Common myeloid progenitor, CD34-positive (primary cell): ENCODE results near the gene THEM4.

Experiments
- CTCF ChIA-PET: fragments of 350-600 bp; sonication (Branson Sonifier 250); formaldehyde crosslinking; loops from one replicate; lab custom pipeline; 2021; ENCODE audit warnings: antibody characterized with exemption; lab: Charles Lee
- POLR2A ChIA-PET: fragments of 350-600 bp; sonication (Branson Sonifier 250); formaldehyde crosslinking; loops from one replicate; lab custom pipeline; 2021; ENCODE audit warnings: antibody characterized with exemption; lab: Charles Lee
- DNase-seq, 3 donors: peaks; one replicate each; pipeline versions ENCODE4 v3.0.0 to v3.0.0-alpha.2; 2013
- H3K27ac ChIP-seq, 2 experiments: 1 replicate in 1 of 2; 2 replicates in 1 of 2; pipeline ENCODE4 v1.7.0; 2013; ENCODE audit warnings: inconsistent platforms in 2 of 2, low read length in 2 of 2, mild to moderate bottlenecking in 2 of 2, low read depth in 1 of 2, moderate library complexity in 1 of 2; ENCODE audit not compliant: severe bottlenecking in 2 of 2, insufficient read depth in 1 of 2, poor library complexity in 1 of 2
- H3K27me3 ChIP-seq, 5 experiments: replicated peaks in 2 of 5; 1 replicate in 3 of 5; 2 replicates in 2 of 5; pipeline versions ENCODE4 v1.6.1 to v1.7.0; 2013; ENCODE audit warnings: low read length in 4 of 5, mild to moderate bottlenecking in 2 of 5, moderate library complexity in 2 of 5, inconsistent platforms in 1 of 5; ENCODE audit not compliant: insufficient read depth in 5 of 5, control insufficient read depth in 4 of 5
- H3K36me3 ChIP-seq, 4 experiments: 1 replicate in 2 of 4; 2 replicates in 2 of 4; pipeline versions ENCODE4 v1.6.1 to v1.7.0; 2013; ENCODE audit warnings: low read length in 3 of 4, control low read depth in 1 of 4, mild to moderate bottlenecking in 1 of 4; ENCODE audit not compliant: control insufficient read depth in 4 of 4, insufficient read depth in 4 of 4
- H3K4me1 ChIP-seq, 4 experiments: 1 replicate in 3 of 4; 2 replicates in 1 of 4; pipeline versions ENCODE4 v1.6.1 to v1.7.1; 2013; ENCODE audit warnings: low read length in 3 of 4, mild to moderate bottlenecking in 3 of 4, control low read depth in 1 of 4, inconsistent platforms in 1 of 4, moderate library complexity in 1 of 4; ENCODE audit not compliant: control insufficient read depth in 4 of 4, insufficient read depth in 4 of 4; ENCODE audit errors: control extremely low read depth in 1 of 4
- H3K4me3 ChIP-seq, 7 experiments: 1 replicate in 4 of 7; 2 replicates in 3 of 7; pipeline versions ENCODE4 v1.5.1 to v1.7.0; 2013; ENCODE audit warnings: mild to moderate bottlenecking in 7 of 7, low read length in 6 of 7, moderate library complexity in 6 of 7, inconsistent platforms in 2 of 7, low read depth in 2 of 7, control low read depth in 1 of 7; ENCODE audit not compliant: insufficient read depth in 4 of 7, control insufficient read depth in 1 of 7; ENCODE audit errors: extremely low read depth in 1 of 7
- H3K9me3 ChIP-seq, 5 experiments: 1 replicate in 4 of 5; 2 replicates in 1 of 5; pipeline versions ENCODE4 v1.6.1 to v1.7.1; 2013; ENCODE audit warnings: low read length in 4 of 5, mild to moderate bottlenecking in 2 of 5, inconsistent platforms in 1 of 5, low read depth in 1 of 5, moderate library complexity in 1 of 5; ENCODE audit not compliant: control insufficient read depth in 4 of 5, insufficient read depth in 2 of 5; ENCODE audit errors: control extremely low read depth in 1 of 5
- WGBS: methylation state at CpG from one replicate; pipeline ENCODE4 v1.1.5; 2013; ENCODE audit not compliant: insufficient coverage; 5-methylcytosine and 5-hydroxymethylcytosine counted together

Gene THEM4

GRCh38 chr1:151864411-151864810, 44.9 kb downstream of the THEM4 start:
- 0% methylated on average over 1 of the region's 2 CpGs for WGBS
- Histone ChIP-seq H3K27me3 (no peaks in the 10 kb centered on the region), H3K36me3 (no peaks in the 10 kb centered on the region), H3K4me3 (no peak overlapping the region), H3K4me1 (peaks cover 0 to 8% (median 0%) of the 10 kb centered on the region in 4 experiments), H3K27ac (no peak overlapping the region), H3K9me3 (no peaks in the 10 kb centered on the region)
- no peak for DNase-seq
- ChIA-PET POLR2A (no interaction called here), CTCF (interaction anchor here (2.0 kb wide), 1 partner anchor 24 kb away, joined by 5 read pairs; no protein-coding TSS in a partner anchor)

GRCh38 chr1:151862604-151863003, 46.7 kb downstream of the THEM4 start:
- Histone ChIP-seq H3K9me3 (no peaks in the 10 kb centered on the region), H3K27me3 (no peaks in the 10 kb centered on the region), H3K4me3 (no peak overlapping the region), H3K36me3 (no peaks in the 10 kb centered on the region), H3K27ac (no peak overlapping the region), H3K4me1 (peaks cover 0 to 12% (median 0%) of the 10 kb centered on the region in 4 experiments)
- POLR2A ChIA-PET: no interaction called here
- DNase-seq: no peak
- CTCF ChIA-PET: interaction anchor here (1.4 to 2.0 kb wide), 2 partner anchors 19 to 22 kb away, joined by 3 to 5 read pairs; no protein-coding TSS in a partner anchor

GRCh38 chr1:151860504-151861187, 48.7 kb downstream of the THEM4 start:
- H3K9me3 ChIP-seq: no peaks in the 10 kb centered on the region
- H3K27me3 ChIP-seq: no peaks in the 10 kb centered on the region
- ChIA-PET CTCF (interaction anchor here (1.0 kb wide), 1 partner anchor 11 kb away, joined by 3 read pairs; no protein-coding TSS in a partner anchor), POLR2A (no interaction called here)
- H3K4me3 ChIP-seq: no peak overlapping the region
- peaks cover 0 to 20% (median 2%) of the 10 kb centered on the region in 4 experiments for H3K4me1 ChIP-seq
- no peak for DNase-seq
- H3K36me3 ChIP-seq: no peaks in the 10 kb centered on the region
- H3K27ac ChIP-seq: no peak overlapping the region
- WGBS: 99% methylated on average over 7 of the region's 7 CpGs

GRCh38 chr1:151859891-151860293, 49.4 kb downstream of the THEM4 start:
- ChIA-PET CTCF (interaction anchor here (1.0 to 2.4 kb wide), 5 partner anchors 12 to 20 kb away, joined by 3 to 7 read pairs (median 4); partner anchors contain the start of gene C2CD4D), POLR2A (no interaction called here)
- H3K27ac ChIP-seq: no peak overlapping the region
- H3K27me3 ChIP-seq: no peaks in the 10 kb centered on the region
- no peak overlapping the region for H3K4me3 ChIP-seq
- H3K9me3 ChIP-seq: no peaks in the 10 kb centered on the region
- peaks cover 0 to 24% (median 2%) of the 10 kb centered on the region in 4 experiments for H3K4me1 ChIP-seq
- DNase-seq: no peak
- H3K36me3 ChIP-seq: no peaks in the 10 kb centered on the region
- WGBS: 86% methylated on average over 5 of the region's 6 CpGs

GRCh38 chr1:151858886-151859665, 50.2 kb downstream of the THEM4 start:
- Histone ChIP-seq H3K9me3 (no peaks in the 10 kb centered on the region), H3K27me3 (no peaks in the 10 kb centered on the region), H3K36me3 (no peaks in the 10 kb centered on the region), H3K4me3 (no peak overlapping the region), H3K4me1 (peaks cover 0 to 24% (median 2%) of the 10 kb centered on the region in 4 experiments), H3K27ac (no peak overlapping the region)
- ChIA-PET CTCF (interaction anchor here (1.0 to 2.9 kb wide), 9 partner anchors 9 to 61 kb away, joined by 3 to 10 read pairs (median 5); partner anchors contain the start of gene C2CD4D), POLR2A (no interaction called here)
- WGBS: 98% methylated on average over 6 of the region's 6 CpGs
- DNase-seq: no peak

GRCh38 chr1:151858030-151858746, 51.1 kb downstream of the THEM4 start:
- ChIA-PET CTCF (interaction anchor here (0.5 to 2.9 kb wide), 9 partner anchors 9 to 60 kb away, joined by 3 to 10 read pairs (median 5); partner anchors contain the start of gene C2CD4D), POLR2A (no interaction called here)
- Histone ChIP-seq H3K36me3 (no peaks in the 10 kb centered on the region), H3K9me3 (no peaks in the 10 kb centered on the region), H3K4me1 (peaks cover 0 to 24% (median 2%) of the 10 kb centered on the region in 4 experiments), H3K27me3 (no peaks in the 10 kb centered on the region), H3K27ac (no peak overlapping the region), H3K4me3 (no peak overlapping the region)
- DNase-seq: no peak
- WGBS: no CpG with 5 or more reads among the region's 3 CpGs
